ENCODE data around the gene JPH4. TPM values are rescaled to one million over a fixed set of nuclear protein-coding genes. Genes with fewer than 3 reads are reported as not detected.

Gene JPH4
- total and polyA plus RNA-seq, 8 donors = 0.15 to 1.1 (median 0.47) TPM; not detected in 2

GRCh38 chr14:23623962-23624361, 45.4 kb upstream of the JPH4 start:
- no peaks in the 10 kb centered on the region for H3K36me3 ChIP-seq
- no peaks in the 10 kb centered on the region for H3K27me3 ChIP-seq
- H3K4me1 ChIP-seq = peaks cover 0 to 4% (median 2%) of the 10 kb centered on the region in 4 donors
- peak in 1 of 2 donors; percentile 8 for DNase-seq
- intact Hi-C loops (cut with DNase I; ENCODE audit: low total_unique reads) = no loop called here
- peaks cover 0 to 16% (median 4%) of the 10 kb centered on the region in 4 donors for H3K9me3 ChIP-seq
- no peak overlapping the region for H3K4me3 ChIP-seq
- H3K27ac ChIP-seq = no peak overlapping the region
- TF ChIP-seq POLR2A (IDR thresholded peaks at IDR 0.05) = no peak
- no peak for TF ChIP-seq CTCF (IDR thresholded peaks at IDR 0.05)
- no peak for TF ChIP-seq EP300 (IDR thresholded peaks at IDR 0.05)
- TF ChIP-seq POLR2AphosphoS5 (IDR thresholded peaks at IDR 0.05) = no peak

- Histone ChIP-seq H3K9me3 (peaks cover 0 to 16% (median 4%) of the 10 kb centered on the region in 4 donors), H3K4me1 (peaks cover 0 to 4% (median 2%) of the 10 kb centered on the region in 4 donors), H3K36me3 (no peaks in the 10 kb centered on the region), H3K27ac (no peak overlapping the region), H3K27me3 (no peaks in the 10 kb centered on the region), H3K4me3 (no peak overlapping the region)
- intact Hi-C loops (cut with DNase I; ENCODE audit: low total_unique reads) = no loop called here
- TF ChIP-seq EP300 (IDR thresholded peaks at IDR 0.05) (no peak), POLR2A (IDR thresholded peaks at IDR 0.05) (no peak), CTCF (IDR thresholded peaks at IDR 0.05) (no peak), POLR2AphosphoS5 (IDR thresholded peaks at IDR 0.05) (no peak)
- no peak for DNase-seq
- WGBS, 5 donors = 86 to 94% (median 88%) methylated on average over 4 of the region's 4 CpGs
Observed at GRCh38 chr14:23622990-23623389, 44.4 kb upstream of the JPH4 start.

- intact Hi-C loops (cut with DNase I; ENCODE audit: low total_unique reads) = no loop called here
- Histone ChIP-seq H3K9me3 (peaks cover 0 to 16% (median 4%) of the 10 kb centered on the region in 4 donors), H3K4me3 (no peak overlapping the region), H3K27me3 (no peaks in the 10 kb centered on the region), H3K36me3 (no peaks in the 10 kb centered on the region), H3K27ac (no peak overlapping the region), H3K4me1 (peaks cover 0 to 4% (median 2%) of the 10 kb centered on the region in 4 donors)
- TF ChIP-seq POLR2AphosphoS5 (IDR thresholded peaks at IDR 0.05) (no peak), EP300 (IDR thresholded peaks at IDR 0.05) (no peak), CTCF (IDR thresholded peaks at IDR 0.05) (no peak), POLR2A (IDR thresholded peaks at IDR 0.05) (no peak)
- 72 to 84% (median 80%) methylated on average over 4 of the region's 4 CpGs for WGBS, 5 donors
- no peak for DNase-seq
Observed at GRCh38 chr14:23621932-23622730, 43.5 kb upstream of the JPH4 start.

- intact Hi-C loops (cut with DNase I; ENCODE audit: low total_unique reads) = no loop called here
- Histone ChIP-seq H3K9me3 (peaks cover 0 to 16% (median 4%) of the 10 kb centered on the region in 4 donors), H3K27me3 (no peaks in the 10 kb centered on the region), H3K4me3 (no peak overlapping the region), H3K27ac (no peak overlapping the region), H3K4me1 (peaks cover 0 to 4% (median 2%) of the 10 kb centered on the region in 4 donors), H3K36me3 (no peaks in the 10 kb centered on the region)
- 31 to 45% (median 37%) methylated on average over 6 of the region's 6 CpGs for WGBS, 5 donors
- no peak for DNase-seq
- TF ChIP-seq CTCF (IDR thresholded peaks at IDR 0.05) (no peak), POLR2AphosphoS5 (IDR thresholded peaks at IDR 0.05) (no peak), POLR2A (IDR thresholded peaks at IDR 0.05) (no peak), EP300 (IDR thresholded peaks at IDR 0.05) (no peak)
Observed at GRCh38 chr14:23621204-23621931, 42.8 kb upstream of the JPH4 start.

All from stomach (tissue), 9 donors.